ENCODE measurements around the gene PPP1CA. TPM values are rescaled to one million over a fixed set of nuclear protein-coding genes. Genes with fewer than 3 reads are reported as not detected.

Gene PPP1CA
- polyA plus RNA-seq, 2 of the 4 experiments (the other 2 are of a cell fraction): 174 to 208 TPM

- TF ChIP-seq SREBF2 (IDR thresholded peaks at IDR 0.05) (no peak), EHF (CRISPR knock-in tag; IDR thresholded peaks at IDR 0.05) (no peak), KDM1A (IDR thresholded peaks at IDR 0.05; ENCODE audit: low read depth) (no peak), JUN (IDR thresholded peaks at IDR 0.05) (peak in 1 of 2 experiments; percentile 64; a peak in 2 of 5 replicates), CHD4 (IDR thresholded peaks at IDR 0.05; ENCODE audit: borderline replicate concordance) (no peak)
These were observed 19.2 kb upstream of the PPP1CA start (continued) for GRCh38 chr11:67420646-67421429.

GRCh38 chr11:67420147-67420645 lies 18.5 kb upstream of the PPP1CA start:
- peak in 1 of 2 experiments; percentile 1; a peak in 1 of 6 replicates for ATAC-seq
- DNase-seq (ENCODE audit: low read depth in 1 of 2, low spot score in 1 of 2): no peak
- Histone ChIP-seq H3K9me3 (no peaks in the 10 kb centered on the region), H3K4me3 (peak overlapping the region; percentile 57), H3K4me2 (peak overlapping the region; percentile 97), H3K27ac (peak overlapping the region; percentile 75 to 90), H3K4me1 (peaks cover 32% of the 10 kb centered on the region)
- CTCF ChIA-PET: interaction anchor here (1.0 to 4.2 kb wide), 4 partner anchors 15 to 48 kb away, joined by 3 to 30 read pairs (median 5); partner anchors contain the start of genes PPP1CA and TBC1D10C
- no peak for FAIRE-seq
- WGBS (ENCODE audit: missing lambda C conversion rate): 27% methylated on average over 8 of the region's 15 CpGs
- TF ChIP-seq PHF8 (IDR thresholded peaks at IDR 0.05; ENCODE audit: borderline replicate concordance, low read depth) (no peak), POLR2A (IDR thresholded peaks at IDR 0.05; ENCODE audit: low read length) (no peak), MAFK (IDR thresholded peaks at IDR 0.05; ENCODE audit: partially characterized antibody) (no peak), HMGXB4 (CRISPR knock-in tag; IDR thresholded peaks at IDR 0.05; ENCODE audit: borderline replicate concordance) (no peak), ATOH8 (CRISPR knock-in tag; IDR thresholded peaks at IDR 0.05; ENCODE audit: low read depth) (no peak), KDM5A (IDR thresholded peaks at IDR 0.05) (no peak), JUN (IDR thresholded peaks at IDR 0.05) (no peak), CBX2 (IDR thresholded peaks at IDR 0.05; ENCODE audit: borderline replicate concordance, low read depth) (no peak), KDM1A (IDR thresholded peaks at IDR 0.05; ENCODE audit: low read depth) (no peak), SMC3 (IDR thresholded peaks at IDR 0.05) (no peak), ZC3H11A (IDR thresholded peaks at IDR 0.05) (no peak), ELK1 (IDR thresholded peaks at IDR 0.05; ENCODE audit: low read depth, low read length) (no peak), RNF2 (IDR thresholded peaks at IDR 0.05; ENCODE audit: borderline replicate concordance, low read depth) (no peak), CEBPB (IDR thresholded peaks at IDR 0.05) (no peak), HES2 (IDR thresholded peaks at IDR 0.05) (no peak), MYC (IDR thresholded peaks at IDR 0.05; ENCODE audit: borderline replicate concordance, low read length) (no peak), ZNF302 (CRISPR knock-in tag; IDR thresholded peaks at IDR 0.05) (no peak), MAX (IDR thresholded peaks at IDR 0.05) (no peak)
- POLR2A ChIA-PET: interaction anchor here (1.1 to 1.7 kb wide), 4 partner anchors 19 to 131 kb away, joined by 4 to 12 read pairs (median 5); partner anchors contain the start of genes AIP, ANKRD13D, POLD4 and PPP1CA
